ENCODE measurements around the gene ITM2C. TPM values are rescaled to one million over a fixed set of nuclear protein-coding genes. Genes with fewer than 3 reads are reported as not detected.
A peak's percentile ranks its signal among the peaks of the same experiment; 100 is the strongest.

The ITM2C gene
- total and polyA plus RNA-seq, 8 donors, result 26.9 to 1,030 (median 47.2) TPM

DNA sequence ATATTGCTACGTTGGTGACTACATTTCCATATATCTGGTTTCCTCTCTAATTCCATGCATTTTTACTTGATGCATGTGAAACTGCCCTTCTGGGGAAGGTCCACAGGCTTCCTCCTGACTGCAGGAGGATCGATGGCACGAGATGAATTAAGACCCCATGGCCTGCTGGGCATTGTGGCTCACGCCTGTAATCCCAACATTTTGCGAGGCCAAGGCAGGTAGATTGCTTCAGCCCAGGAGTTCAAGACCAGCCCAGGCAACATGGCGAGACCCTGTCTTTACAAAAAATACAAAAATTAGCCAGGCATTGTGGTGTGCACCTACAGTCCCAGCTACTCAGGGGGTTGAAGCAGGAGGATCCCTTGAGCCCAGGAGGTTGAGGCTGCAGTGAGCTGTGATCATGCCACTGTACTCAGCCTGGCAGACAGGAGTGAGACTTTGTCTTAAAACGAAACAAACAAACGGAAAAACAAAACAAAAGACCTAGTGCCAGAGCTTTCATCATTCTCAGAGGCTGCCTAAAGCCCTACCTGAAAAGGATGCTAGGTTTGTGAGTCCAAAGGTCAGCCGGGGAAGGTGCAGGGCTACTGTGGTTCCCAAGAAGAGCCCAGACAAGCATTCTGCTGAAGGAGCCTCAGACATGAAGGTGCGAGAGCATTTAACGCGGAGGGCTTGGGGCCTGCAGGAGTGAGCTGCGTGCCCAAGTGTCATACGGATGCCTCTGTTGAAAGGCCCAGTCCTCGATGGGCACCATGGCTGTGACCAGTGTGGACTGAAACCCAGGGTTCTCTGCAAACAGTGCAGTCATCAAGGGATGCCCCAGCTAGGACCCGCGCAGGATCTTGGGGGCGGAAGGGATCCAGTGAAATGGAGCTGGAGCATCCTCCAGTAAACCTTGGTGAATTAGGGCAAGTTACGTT is 38.7 kb downstream of the ITM2C start:
- H3K27ac ChIP-seq, result no peak overlapping the region
- no peaks in the 10 kb centered on the region for H3K9me3 ChIP-seq
- H3K27me3 ChIP-seq, result peaks cover 0 to 14% (median 0%) of the 10 kb centered on the region in 3 donors
- no peaks in the 10 kb centered on the region for H3K4me1 ChIP-seq
- intact Hi-C loops (cut with DNase I; ENCODE audit: low total_unique reads), result no loop called here
- no peak for TF ChIP-seq EP300 (IDR thresholded peaks at IDR 0.05)
- TF ChIP-seq POLR2AphosphoS5 (IDR thresholded peaks at IDR 0.05), result no peak
- TF ChIP-seq, protein P1, sequence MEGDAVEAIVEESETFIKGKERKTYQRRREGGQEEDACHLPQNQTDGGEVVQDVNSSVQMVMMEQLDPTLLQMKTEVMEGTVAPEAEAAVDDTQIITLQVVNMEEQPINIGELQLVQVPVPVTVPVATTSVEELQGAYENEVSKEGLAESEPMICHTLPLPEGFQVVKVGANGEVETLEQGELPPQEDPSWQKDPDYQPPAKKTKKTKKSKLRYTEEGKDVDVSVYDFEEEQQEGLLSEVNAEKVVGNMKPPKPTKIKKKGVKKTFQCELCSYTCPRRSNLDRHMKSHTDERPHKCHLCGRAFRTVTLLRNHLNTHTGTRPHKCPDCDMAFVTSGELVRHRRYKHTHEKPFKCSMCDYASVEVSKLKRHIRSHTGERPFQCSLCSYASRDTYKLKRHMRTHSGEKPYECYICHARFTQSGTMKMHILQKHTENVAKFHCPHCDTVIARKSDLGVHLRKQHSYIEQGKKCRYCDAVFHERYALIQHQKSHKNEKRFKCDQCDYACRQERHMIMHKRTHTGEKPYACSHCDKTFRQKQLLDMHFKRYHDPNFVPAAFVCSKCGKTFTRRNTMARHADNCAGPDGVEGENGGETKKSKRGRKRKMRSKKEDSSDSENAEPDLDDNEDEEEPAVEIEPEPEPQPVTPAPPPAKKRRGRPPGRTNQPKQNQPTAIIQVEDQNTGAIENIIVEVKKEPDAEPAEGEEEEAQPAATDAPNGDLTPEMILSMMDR (IDR thresholded peaks at IDR 0.05), result no peak
- no peak for TF ChIP-seq POLR2A (IDR thresholded peaks at IDR 0.05)
- peak in 1 of 2 donors; percentile 15 for DNase-seq
- WGBS, 5 donors, result 83 to 87% (median 87%) methylated on average over 19 of the region's 19 CpGs
- no peaks in the 10 kb centered on the region for H3K36me3 ChIP-seq
- H3K4me3 ChIP-seq, result no peak overlapping the region

DNA sequence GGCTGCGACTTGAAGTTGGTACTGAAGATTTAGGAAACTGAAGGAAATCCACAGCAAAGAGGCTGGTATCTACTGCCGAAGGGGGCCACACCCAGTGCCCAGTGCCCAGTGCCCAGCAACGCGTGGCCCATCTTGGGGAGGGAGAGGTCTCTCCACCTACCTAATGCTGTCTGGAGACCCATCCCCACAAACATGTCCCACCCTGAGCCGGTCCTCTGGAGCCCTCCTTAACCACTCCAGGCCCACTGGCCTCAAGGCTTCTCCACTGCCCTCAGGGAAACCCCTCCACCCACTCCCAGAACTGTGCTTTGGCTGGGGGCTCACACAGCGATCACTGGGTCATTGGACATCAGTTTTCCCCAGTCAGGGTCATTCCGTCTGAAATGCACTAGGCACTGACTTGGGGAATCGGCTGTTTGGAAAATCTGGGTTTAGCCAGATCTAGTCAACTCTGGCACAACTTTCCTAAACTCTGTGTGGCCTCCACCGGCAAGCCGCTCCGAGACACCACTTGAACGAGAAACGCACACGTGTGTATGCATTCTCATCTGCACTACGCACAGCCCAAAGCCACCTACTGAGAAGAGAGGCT is 40.2 kb downstream of the ITM2C start:
- H3K9me3 ChIP-seq, result no peaks in the 10 kb centered on the region
- 80 to 89% (median 84%) methylated on average over 14 to 15 of the region's 15 CpGs for WGBS, 5 donors
- no peak for TF ChIP-seq EP300 (IDR thresholded peaks at IDR 0.05)
- TF ChIP-seq POLR2A (IDR thresholded peaks at IDR 0.05), result no peak
- TF ChIP-seq, protein P1 (IDR thresholded peaks at IDR 0.05), result no peak
- no peak for TF ChIP-seq POLR2AphosphoS5 (IDR thresholded peaks at IDR 0.05)
- no peaks in the 10 kb centered on the region for H3K36me3 ChIP-seq
- no peak overlapping the region for H3K4me3 ChIP-seq
- intact Hi-C loops (cut with DNase I; ENCODE audit: low total_unique reads), result no loop called here
- no peaks in the 10 kb centered on the region for H3K4me1 ChIP-seq
- DNase-seq, result peak in 1 of 2 donors; percentile 18
- peaks cover 0 to 14% (median 0%) of the 10 kb centered on the region in 3 donors for H3K27me3 ChIP-seq
- no peak overlapping the region for H3K27ac ChIP-seq

DNA sequence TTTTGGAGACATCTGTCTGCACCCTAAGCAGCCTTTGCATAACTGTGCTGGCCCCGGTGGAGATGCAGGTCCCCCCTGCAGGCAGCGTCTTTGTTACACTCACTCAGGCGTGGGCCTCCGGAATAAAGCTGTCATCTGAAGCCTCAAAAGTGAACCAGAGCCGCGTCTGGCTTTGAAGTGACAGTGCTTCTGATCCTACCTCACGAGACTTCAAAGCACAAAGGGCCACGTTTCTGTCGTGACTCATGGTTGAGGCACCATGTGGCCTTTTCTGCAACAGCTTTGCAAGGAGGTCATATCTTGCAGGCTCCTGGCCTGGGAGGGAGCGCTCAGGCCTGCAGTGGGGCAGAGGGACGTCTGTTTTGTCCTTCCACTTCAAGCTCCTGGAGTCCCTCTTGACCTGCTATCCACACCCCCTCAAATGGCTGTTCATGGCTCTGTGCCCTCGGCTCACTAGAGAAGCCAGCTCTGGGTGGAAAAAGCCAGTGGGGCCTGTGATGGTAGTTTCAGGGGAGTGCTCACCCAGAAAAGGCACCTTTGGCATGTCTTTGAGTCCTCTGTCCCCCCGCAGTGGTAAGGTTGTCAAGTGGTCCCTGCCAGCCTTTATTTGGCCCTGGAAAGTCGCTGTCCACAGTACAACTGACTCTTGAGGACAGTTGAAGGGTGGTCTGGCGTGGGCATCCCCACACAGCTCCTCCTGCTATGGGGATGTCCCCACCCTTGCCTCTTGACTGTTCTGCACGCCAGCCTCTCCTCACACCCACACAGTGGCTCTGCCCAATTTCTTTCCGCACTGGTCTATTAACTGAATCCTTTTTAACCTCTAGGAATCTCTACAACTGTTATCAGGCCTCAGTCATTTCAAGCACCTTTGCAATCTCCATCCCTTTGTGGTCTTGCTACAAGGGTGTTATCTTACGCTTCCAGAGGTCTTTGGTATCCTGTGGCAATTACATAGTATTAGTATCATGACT is 41.0 kb downstream of the ITM2C start:
- no peaks in the 10 kb centered on the region for H3K36me3 ChIP-seq
- H3K27me3 ChIP-seq, result peaks cover 0 to 14% (median 0%) of the 10 kb centered on the region in 3 donors
- WGBS, 5 donors, result 58 to 71% (median 69%) methylated on average over 18 of the region's 18 CpGs
- peak; percentile 25 to 55 for DNase-seq
- H3K27ac ChIP-seq, result no peak overlapping the region
- no peaks in the 10 kb centered on the region for H3K4me1 ChIP-seq
- TF ChIP-seq EP300 (IDR thresholded peaks at IDR 0.05), result no peak
- no peak for TF ChIP-seq POLR2AphosphoS5 (IDR thresholded peaks at IDR 0.05)
- TF ChIP-seq, protein P1 (IDR thresholded peaks at IDR 0.05), result no peak
- no peak for TF ChIP-seq POLR2A (IDR thresholded peaks at IDR 0.05)
- H3K4me3 ChIP-seq, result no peak overlapping the region
- intact Hi-C loops (cut with DNase I; ENCODE audit: low total_unique reads), result no loop called here
- H3K9me3 ChIP-seq, result no peaks in the 10 kb centered on the region

Measured in stomach (tissue), 9 donors.